Uterus (tissue), 4 donors: ENCODE measurements around the gene THAP4. TPM values are rescaled to one million over a fixed set of nuclear protein-coding genes. Genes with fewer than 3 reads are reported as not detected.

Source experiments
- DNase-seq, 2 donors: peaks; one replicate each; pipeline ENCODE4 v3.0.0-alpha.2; 2019 to 2020
- H3K27ac ChIP-seq, 2 donors: fragments of 200-600 bp; sonication (generic); 1 replicate in 1 of 2; 2 replicates in 1 of 2; pipeline ENCODE4 v1.5.1; 2016 to 2018
- H3K27me3 ChIP-seq, 2 donors: fragments of 200-600 bp; sonication (generic); one replicate each; pipeline ENCODE4 v1.5.1; 2018 to 2019; ENCODE audit warnings: control low read depth in 1 of 2
- H3K36me3 ChIP-seq, 2 donors: fragments of 200-600 bp; sonication (generic); one replicate each; pipeline ENCODE4 v1.5.1; 2019; ENCODE audit warnings: control low read depth in 1 of 2
- H3K4me1 ChIP-seq, 2 donors: fragments of 200-600 bp; sonication (generic); one replicate each; pipeline ENCODE4 v1.5.1; 2018 to 2019; ENCODE audit warnings: control low read depth in 1 of 2
- H3K4me3 ChIP-seq, 2 donors: fragments of 200-600 bp; sonication (generic); 1 replicate in 1 of 2; 2 replicates in 1 of 2; pipeline ENCODE4 v1.5.1; 2018 to 2019; ENCODE audit warnings: mild to moderate bottlenecking in 1 of 2
- H3K9me3 ChIP-seq, 2 donors: fragments of 200-600 bp; sonication (generic); one replicate each; pipeline ENCODE4 v1.5.1; 2019; ENCODE audit warnings: control low read depth in 1 of 2
- CTCF ChIP-seq, 4 experiments: fragments of 200-600 bp in 2 of 4; fragments of 450-650 bp in 2 of 4; sonication (generic) in 2 of 4; IDR thresholded peaks; one replicate each; pipeline ENCODE4 v1.5.1; 2016 to 2019; ENCODE audit warnings: antibody characterized with exemption in 4 of 4, mild to moderate bottlenecking in 2 of 4, moderate library complexity in 1 of 4
- POLR2A ChIP-seq, 2 donors: fragments of 450-650 bp; IDR thresholded peaks; one replicate each; pipeline ENCODE4 v1.6.1; 2016; ENCODE audit warnings: antibody characterized with exemption in 2 of 2, mild to moderate bottlenecking in 1 of 2, moderate library complexity in 1 of 2
- intact Hi-C: fragments of 100-400 bp; cut with DNase I; formaldehyde crosslinking; loops from one replicate; pipeline ENCODE4 v1.15.1; 2023; ENCODE audit warnings: low total_unique reads
- total RNA-seq, 4 donors: library from RNA; depleted of rRNA in 3 of 4; stranded (reverse); fragments of >200 nt in 3 of 4; gene quantifications; one replicate each; pipeline versions ENCODE4 v1.1.0 to v1.2.4, GENCODE V29; 2014 to 2023
- donor health status: DM: yes; HTN: yes; CAD: no.

Gene THAP4
- total RNA-seq, 4 donors from 2014 or later = 21.2 to 42.7 (median 28.9) TPM

GRCh38 chr2:241563031-241563507 lies 73.9 kb downstream of the THAP4 start:
- no peak for DNase-seq
- Histone ChIP-seq H3K36me3 (no peaks in the 10 kb centered on the region), H3K4me3 (no peak overlapping the region), H3K9me3 (no peaks in the 10 kb centered on the region), H3K4me1 (peaks cover 0 to 17% of the 10 kb centered on the region in 2 donors), H3K27ac (peak overlapping the region in 1 of 2 donors; percentile 71), H3K27me3 (no peaks in the 10 kb centered on the region)
- no peak for TF ChIP-seq POLR2A (IDR thresholded peaks at IDR 0.05)
- TF ChIP-seq CTCF (IDR thresholded peaks at IDR 0.05) = no peak
- intact Hi-C loops = no loop called here

GRCh38 chr2:241562269-241562891 lies 74.6 kb downstream of the THAP4 start:
- no peaks in the 10 kb centered on the region for H3K27me3 ChIP-seq
- DNase-seq = no peak
- no peak overlapping the region for H3K4me3 ChIP-seq
- intact Hi-C loops = no loop called here
- no peaks in the 10 kb centered on the region for H3K9me3 ChIP-seq
- TF ChIP-seq POLR2A (IDR thresholded peaks at IDR 0.05) = no peak
- TF ChIP-seq CTCF (IDR thresholded peaks at IDR 0.05) = no peak
- H3K4me1 ChIP-seq = peaks cover 0 to 17% of the 10 kb centered on the region in 2 donors
- peak overlapping the region; percentile 53 to 71 for H3K27ac ChIP-seq
- no peaks in the 10 kb centered on the region for H3K36me3 ChIP-seq

GRCh38 chr2:241561832-241562231 lies 75.1 kb downstream of the THAP4 start:
- Histone ChIP-seq H3K27me3 (no peaks in the 10 kb centered on the region), H3K36me3 (no peaks in the 10 kb centered on the region), H3K27ac (peak overlapping the region; percentile 53 to 71), H3K4me3 (peak overlapping the region in 1 of 2 donors; percentile 8), H3K4me1 (peaks cover 0 to 17% of the 10 kb centered on the region in 2 donors), H3K9me3 (peaks cover 0 to 1% of the 10 kb centered on the region in 2 donors)
- TF ChIP-seq POLR2A (IDR thresholded peaks at IDR 0.05) (no peak), CTCF (IDR thresholded peaks at IDR 0.05) (no peak)
- DNase-seq = peak; percentile 87 to 89
- intact Hi-C loops = no loop called here

- Histone ChIP-seq H3K27me3 (no peaks in the 10 kb centered on the region), H3K4me3 (peak overlapping the region; percentile 40 to 88), H3K27ac (peak overlapping the region; percentile 73 to 90), H3K36me3 (no peaks in the 10 kb centered on the region), H3K9me3 (peaks cover 0 to 6% of the 10 kb centered on the region in 2 donors), H3K4me1 (peaks cover 0 to 17% of the 10 kb centered on the region in 2 donors)
- intact Hi-C loops = no loop called here
- TF ChIP-seq POLR2A (IDR thresholded peaks at IDR 0.05) (no peak), CTCF (IDR thresholded peaks at IDR 0.05) (no peak)
- DNase-seq = no peak
These were observed 76.0 kb downstream of the THAP4 start for GRCh38 chr2:241560883-241561474.

- intact Hi-C loops = no loop called here
- TF ChIP-seq POLR2A (IDR thresholded peaks at IDR 0.05) (no peak), CTCF (IDR thresholded peaks at IDR 0.05) (no peak)
- DNase-seq = no peak
- no peaks in the 10 kb centered on the region for H3K36me3 ChIP-seq
- peak overlapping the region; percentile 40 to 88 for H3K4me3 ChIP-seq
- peaks cover 0 to 17% of the 10 kb centered on the region in 2 donors for H3K4me1 ChIP-seq
- peak overlapping the region; percentile 73 to 90 for H3K27ac ChIP-seq
- H3K27me3 ChIP-seq = no peaks in the 10 kb centered on the region
- peaks cover 0 to 6% of the 10 kb centered on the region in 2 donors for H3K9me3 ChIP-seq
These were observed 76.6 kb downstream of the THAP4 start for GRCh38 chr2:241560162-241560882.
